HG03439 (cell line): ENCODE measurements around the gene NAA15.
"Not testable (repeated sequence)": the region's sequence is repeated elsewhere in the genome, so short reads cannot be mapped to it uniquely, and the experiment has no call there.

Experiments
- ATAC-seq: cut with Tn5 transposase; IDR thresholded peaks from one replicate; pipeline ENCODE4 v1.9.1; 2021; ENCODE audit warnings: mild to moderate bottlenecking, moderate library complexity; ENCODE audit not compliant: unreplicated experiment

The NAA15 gene

DNA sequence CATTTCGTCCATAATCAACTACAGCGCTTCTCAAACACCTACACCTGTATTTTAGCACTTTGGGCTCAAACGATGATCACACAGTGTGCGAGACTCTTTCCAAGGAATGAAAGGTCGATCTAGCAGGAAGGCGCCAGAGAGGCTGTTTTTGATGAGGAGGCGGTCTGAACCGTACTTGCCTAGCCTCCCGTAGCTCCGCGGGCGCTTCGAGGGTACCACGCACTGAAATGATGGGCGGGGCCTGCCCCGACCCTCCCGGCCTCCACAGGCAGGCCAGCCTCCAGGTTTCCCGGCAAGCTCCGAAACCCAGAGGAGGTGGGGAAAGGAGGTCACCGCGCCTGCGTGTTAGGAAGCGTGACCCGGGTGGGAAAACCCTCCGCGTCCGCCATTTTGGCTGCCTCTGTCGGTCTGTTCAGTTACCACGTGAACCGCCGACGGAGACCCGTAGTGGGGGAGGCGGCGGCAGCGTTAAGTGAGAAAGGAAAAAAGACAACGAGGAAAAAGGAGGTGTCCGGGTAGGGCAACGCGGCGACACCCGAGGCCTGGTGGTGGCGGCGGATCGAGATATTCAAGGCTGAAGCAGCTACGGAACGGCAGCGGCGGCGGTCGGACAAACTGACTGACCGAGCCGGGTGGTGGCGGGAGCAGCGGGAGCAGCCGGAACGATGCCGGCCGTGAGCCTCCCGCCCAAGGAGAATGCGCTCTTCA lies at the start of gene NAA15:
Gene NAA15 (plus strand): TSS at position 393 of the 708 bp plus-strand sequence. CDS start 273 bp downstream, at position 666.
- ATAC-seq: peak; percentile 86

DNA sequence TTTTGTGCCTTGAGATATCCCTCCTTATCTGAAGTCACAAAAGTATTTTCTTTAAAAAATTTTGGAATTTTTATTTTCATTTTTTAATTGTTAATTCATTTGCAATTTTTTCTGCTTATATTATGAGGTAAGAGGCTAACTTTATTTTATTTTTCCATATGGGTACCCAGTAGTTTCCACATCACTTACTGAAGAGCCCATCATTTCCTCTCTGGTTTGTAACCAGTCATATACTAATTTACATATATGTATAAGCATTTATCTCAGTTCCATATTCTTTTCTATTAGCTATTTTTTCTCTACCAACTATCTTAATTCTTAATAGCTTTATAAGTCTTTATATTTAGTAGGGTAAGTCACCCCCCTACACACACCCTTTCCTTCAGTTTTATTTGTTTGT lies 48.3 kb upstream of the NAA15 start:
- no peak for ATAC-seq

DNA sequence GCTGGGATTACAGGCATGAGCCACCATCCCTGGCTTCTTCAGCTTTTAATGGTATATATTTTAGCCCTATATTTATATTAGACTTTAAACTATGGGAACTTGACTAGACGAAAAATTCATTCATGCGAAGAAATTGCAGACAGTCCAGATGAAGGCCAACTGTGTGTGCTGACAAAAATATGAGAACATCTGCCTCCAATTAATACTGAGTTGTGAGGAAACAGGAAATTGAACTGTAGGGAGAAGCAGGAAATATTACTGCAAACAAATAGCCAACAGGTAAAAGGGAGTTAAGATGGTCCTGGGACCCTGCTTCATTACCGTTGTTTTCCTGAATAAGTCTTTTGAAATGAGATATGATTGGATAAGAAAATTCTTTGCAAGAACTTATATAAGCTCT lies 47.6 kb upstream of the NAA15 start:
- no peak for ATAC-seq

DNA sequence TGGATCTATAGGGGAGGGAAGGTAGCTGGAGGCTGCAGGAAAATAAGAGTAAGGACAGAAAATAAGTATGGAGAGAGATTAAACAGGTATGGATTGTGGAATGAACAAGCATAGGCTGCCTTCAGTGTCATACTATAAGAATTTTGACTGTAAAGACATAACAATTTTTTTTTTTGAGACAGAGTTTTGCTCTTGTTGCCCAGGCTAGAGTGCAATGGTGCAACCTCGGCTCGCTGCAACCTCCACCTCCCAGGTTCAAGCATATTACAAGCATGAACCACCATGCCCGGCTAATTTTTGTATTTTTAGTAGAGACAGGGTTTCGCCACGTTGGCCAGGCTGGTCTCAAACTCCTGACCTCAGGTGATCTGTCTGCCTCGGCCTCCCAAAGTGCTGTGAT lies 45.7 kb upstream of the NAA15 start:
- not testable (repeated sequence) for ATAC-seq

DNA sequence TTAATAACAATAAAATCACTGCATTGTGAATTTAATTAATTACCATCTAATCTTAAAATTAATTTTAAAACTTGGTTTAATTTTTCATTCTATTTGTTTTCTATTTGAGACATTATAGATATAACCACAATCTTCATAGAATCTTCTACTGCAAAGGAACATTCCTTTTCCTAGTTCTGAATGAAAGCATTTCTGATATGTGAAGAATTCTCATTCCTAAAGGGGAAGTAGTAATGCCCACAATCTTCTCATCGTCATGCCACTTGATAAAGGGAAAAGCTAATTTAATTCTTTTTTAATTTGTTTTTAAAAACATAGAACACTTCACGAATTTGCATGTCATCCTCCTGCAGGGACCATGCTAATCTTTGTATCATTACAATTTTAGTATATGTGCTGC lies 45.0 kb upstream of the NAA15 start:
- no peak for ATAC-seq

DNA sequence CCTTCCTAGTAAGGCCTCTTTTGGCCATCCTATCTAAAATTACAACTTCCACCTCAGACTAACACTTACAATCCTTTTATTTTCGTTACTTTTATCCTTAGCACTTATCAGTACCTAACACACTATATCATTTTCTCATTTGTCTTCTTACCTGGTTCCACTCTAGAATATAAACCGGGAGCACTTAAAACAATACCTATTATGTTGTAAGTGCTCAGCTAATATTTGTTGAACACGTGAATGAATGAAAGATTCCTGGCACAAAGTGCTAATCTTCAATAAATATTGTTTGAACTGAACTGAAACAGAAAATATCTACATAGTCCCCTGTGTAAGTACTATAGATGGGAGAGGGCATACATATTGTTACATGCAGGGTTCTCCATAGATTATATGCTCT lies 35.7 kb upstream of the NAA15 start:
- no peak for ATAC-seq

DNA sequence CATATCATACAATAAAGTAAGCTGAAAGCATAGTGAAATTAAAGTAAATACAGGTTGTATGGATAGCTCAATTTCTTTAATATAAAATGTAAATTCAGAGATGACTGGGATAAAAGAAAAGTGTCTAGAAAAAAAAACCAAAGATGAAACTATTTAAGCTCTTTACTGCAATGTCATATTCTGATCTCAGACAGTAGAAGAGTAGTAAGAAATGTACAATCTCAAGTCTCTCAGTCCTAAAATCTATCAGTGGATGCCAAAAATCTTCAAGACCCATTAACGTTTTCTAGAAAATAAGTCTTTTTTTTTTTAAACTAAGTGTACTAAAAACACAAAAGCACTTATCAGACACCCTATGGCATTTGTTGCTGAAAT lies 35.1 kb upstream of the NAA15 start:
- ATAC-seq: no peak

DNA sequence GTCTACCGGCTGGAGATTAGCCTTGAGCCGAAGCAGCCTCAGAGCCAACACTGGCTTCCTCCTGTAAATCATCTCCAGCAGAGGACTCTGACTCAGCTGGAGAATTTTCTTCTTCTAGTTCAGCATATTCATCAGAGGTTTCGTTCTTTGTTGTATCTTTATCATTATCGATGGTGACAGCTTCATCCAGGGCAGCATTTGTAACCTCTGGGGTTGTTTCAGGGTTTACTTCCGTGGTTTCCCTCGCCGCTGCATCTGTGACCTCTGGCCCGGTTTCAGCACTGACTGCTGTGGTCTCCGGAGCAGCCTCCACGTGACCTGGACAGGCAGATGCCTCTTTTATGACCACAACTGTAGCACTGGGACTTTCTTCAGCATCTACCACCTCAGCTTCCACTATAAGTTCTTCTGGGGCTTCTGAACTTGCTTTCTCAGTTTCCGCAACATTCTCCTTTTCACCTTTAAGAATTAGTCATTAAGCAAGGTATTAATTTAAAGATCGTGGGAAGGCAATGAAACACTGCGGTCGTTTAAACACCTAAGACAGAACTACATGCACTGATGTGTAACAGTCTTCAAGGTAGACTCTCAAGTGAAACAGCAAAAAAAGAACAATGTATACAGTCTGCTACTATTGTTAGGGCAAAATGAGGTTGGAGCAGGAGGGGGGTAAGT lies 34.6 kb upstream of the NAA15 start:
- ATAC-seq: peak; percentile 99

DNA sequence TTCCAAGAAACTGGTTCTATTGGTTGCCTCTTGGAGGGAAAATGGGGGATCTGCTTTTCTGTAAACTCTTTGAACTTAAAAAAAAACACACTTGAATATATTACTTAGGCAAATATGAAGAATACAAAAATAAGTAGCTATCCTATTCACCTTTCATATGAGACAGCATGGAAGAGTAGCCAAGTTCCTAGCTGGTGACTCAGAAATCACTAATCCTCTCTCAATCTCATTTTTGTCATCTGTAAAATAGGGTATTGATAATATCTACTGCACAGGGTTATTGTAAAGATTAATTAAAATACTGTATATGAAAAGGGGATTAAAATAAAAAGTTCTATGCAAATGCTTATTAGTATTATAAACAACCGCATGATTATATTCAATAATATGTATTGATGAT lies 34.0 kb upstream of the NAA15 start:
- ATAC-seq: no peak

DNA sequence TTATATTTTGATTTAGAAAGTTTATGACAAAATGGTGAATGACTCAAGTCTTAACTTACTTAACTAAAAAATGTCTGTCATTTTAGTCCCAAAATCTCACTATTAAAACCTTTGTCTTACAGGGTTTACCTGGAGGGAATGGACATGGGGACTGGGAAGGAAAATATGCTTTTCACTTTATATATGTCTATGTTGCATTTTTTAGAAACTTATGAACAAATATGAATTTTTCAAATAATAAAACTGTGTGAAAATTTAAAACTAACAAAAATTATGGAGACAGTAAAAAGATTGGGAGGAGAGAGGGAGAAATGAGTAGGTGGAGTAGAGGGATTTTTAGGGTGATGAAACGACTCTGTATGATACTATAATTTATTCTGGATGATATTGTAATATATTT lies 27.5 kb upstream of the NAA15 start:
- ATAC-seq: no peak

DNA sequence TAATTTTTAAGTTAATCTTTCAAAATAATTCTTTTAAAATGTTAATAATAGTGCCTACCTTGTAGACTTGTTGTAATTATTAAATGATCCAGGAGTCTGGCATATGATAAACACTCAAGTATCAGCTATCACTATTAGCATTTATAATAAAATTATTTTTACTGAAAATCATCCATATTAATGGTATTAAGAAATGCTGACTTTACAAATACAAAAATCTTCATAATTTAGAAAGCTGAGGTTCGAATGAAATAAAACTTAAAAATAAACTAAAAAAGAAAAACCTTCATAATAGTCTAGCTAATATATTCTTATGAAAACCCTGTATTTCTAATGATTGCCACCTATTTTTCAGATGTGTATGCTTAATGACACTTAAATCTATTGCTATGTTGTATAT lies 26.5 kb upstream of the NAA15 start:
- no peak for ATAC-seq

DNA sequence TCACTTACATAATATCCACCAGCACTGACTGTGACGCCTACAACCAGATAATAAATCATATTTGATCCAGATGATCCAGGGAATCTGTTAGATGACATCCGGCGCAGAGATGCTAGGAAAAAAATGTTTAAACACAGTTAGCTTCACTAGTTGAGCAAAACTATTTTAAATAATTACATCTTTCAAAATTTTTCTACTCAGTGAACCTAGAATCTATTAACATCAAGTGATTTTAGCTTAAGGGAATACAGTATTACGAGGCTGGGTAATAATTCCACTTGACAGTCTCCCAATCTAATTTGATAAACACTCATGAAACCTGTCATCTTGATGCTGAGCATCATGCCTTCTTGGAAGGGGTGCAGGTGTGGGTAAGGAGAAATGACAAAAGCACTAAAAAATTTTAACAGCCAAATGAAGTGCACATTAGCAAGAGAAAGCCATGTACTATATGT lies 26.0 kb upstream of the NAA15 start:
- no peak for ATAC-seq

DNA sequence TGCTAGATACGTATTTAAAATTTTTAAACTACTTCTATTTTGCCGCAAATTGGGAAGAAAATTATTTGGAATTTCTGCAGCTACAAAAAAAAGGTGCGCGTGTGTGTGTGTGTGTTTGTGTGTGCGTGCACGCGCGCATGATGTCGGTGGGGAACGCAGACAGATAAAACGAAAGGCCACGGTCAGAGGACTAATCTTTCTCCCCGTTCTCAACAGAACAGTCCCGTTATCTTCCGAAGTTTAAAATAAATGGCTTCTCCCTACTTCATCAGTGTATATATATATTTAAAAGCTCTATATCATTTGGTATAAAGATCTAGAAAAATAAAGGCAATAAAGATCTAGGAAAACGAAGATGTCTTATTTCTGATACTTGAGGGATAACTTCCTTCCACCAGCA lies 22.8 kb upstream of the NAA15 start:
- ATAC-seq: no peak

DNA sequence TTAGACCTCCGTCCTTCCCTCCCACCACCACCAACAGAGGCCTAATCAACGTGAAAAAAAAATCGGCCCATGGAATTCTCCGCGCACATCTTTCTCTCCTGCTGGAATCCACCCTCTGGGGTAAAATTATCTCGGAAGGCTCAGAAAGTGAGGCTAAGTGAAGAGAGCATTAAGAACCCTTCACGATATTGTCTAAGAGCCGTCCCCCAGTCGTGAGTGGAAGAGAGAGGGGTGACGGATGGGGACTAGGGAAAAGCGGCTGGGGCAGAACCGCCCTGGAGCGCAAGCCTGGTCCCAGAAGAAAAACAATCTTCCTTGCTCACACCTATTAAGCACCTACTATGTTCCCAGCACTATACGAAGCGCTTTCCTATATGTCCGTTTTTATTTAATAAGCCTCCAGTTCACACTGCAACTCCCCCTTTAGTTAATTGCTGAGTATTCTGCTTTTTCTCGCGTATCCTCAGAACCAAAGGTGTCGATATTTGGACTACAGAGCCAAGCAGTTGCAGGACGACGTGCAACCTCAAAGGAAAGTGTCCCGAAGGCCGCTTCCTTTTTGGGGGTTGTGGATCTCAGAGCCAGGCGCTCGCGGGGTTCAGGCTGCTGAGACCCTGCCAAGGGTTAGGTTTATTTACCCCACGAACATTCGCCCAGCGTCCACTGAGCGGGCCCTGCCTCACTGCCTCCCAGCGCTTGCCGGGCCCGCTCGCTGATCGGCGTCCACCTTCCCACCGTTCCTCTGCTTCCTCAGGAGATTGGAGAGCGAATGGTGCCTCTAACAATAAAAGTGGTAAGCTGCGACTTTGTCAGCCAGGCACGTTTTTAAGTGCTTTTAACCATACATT lies 22.2 kb upstream of the NAA15 start:
- ATAC-seq: no peak

DNA sequence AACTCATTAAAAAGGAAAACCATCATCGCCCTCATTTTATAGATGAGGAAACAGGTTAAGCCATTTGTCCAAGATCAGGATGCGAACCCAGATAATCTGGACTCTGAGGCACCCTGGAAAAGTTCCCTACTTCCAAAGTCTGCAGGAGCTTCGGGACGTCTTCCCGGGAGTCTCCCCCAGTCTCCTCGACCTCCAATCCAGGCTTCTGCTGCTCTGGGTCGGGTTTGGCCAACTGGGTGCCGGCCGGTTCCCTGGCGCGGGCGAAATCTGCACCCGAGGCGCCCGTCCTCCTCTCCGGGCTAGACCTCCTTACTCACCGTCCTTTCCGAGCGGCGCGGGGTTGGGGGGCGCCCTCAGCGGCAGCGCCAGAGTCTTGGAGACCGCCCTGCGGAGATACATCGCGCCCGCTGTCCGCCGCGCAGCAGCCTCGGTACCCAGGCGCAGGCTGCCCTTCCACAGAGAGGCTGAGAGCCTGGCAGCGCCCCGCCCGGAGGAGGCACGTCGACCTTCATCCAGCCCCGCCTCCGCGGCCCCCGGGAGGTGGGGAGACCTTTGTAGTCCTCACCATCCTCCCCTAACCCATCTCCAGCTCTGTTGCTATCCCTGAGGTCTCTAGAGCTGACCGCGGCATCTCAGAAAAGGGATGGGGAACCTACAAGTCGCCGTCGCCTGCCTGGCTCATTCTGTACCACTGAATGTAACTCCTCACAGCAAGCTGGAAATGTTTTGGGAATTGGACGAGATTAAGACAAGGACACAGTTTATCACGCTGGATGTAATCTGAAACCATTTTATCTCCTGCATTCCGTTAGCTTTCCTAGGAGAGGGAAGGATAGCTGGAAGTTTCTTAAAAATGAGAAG lies 21.3 kb upstream of the NAA15 start, which contains the start of gene MGARP:
Gene MGARP (minus strand): TSS at position 466 of the 861 bp plus-strand sequence. CDS start 67 bp downstream, at position 399.
- no peak for ATAC-seq

DNA sequence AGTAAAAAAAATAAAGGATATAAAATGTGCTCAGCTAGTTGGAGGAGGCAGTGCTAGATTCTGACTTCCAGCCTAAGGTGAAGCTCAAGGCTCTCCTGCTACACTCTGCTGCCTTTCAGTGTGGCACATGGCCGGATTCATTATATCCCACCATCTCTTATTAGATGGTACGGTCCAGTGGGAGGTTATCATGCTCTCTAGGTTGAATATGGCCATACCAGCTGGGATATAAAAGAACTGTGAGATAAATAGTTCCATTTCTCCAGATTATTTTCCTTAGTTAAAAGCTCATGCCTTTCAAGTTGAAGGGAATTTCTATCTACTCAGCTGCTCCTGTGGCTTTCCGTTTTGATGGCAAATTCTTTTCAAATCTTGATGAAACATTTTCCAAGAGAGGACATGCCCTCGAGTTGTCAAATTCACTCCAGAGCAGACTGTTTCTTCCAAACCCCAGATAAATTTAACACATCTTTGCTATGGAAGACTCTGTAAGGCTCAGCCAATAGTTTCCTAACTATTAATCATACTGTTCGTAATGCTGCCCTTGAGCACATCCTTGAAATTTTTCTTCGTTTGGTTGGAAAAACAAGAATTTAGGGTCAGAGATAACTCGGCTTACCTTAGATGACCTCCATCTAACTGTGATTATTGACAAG lies 19.1 kb upstream of the NAA15 start:
- ATAC-seq: no peak

DNA sequence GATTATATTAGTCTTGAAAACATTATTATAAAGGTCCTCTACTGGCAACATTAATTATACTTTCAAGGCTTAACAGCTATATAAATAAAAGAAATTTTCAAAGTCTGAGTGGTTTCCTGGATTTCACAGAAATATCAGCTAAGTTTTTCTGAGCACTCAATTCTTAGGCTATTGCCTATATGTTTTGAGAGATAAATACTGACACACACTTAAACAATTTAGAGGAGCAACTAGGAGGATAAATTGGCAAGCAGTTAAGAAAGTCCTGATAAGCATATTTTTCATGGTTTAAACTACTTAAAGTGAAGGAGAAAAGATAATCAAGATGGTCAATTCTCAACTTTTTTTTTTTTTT lies 18.6 kb upstream of the NAA15 start:
- no peak for ATAC-seq

DNA sequence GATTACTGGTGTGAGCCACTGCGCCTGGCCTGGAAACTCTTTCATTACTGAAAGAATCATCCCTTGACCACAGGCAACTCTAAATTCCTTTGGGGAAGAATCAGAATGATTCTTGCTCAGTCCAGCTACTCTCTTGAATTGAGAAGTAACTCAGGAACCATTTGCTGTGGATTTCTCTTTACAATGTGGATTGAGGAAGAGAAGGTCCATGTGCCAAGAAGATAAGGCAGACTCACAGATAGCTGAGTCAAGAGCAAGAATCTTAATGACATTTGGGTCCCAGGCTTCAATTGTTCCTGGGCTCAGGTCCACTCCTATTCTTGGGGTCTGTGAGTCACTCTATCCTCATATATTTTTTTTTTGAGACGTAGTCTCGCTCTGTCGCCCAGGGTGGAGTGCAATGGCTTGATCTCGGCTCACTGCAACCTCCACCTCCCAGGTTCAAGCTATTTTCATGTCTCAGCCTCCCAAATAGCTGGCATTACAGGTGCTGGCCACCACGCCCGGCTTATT lies 15.1 kb upstream of the NAA15 start:
- ATAC-seq: no peak

DNA sequence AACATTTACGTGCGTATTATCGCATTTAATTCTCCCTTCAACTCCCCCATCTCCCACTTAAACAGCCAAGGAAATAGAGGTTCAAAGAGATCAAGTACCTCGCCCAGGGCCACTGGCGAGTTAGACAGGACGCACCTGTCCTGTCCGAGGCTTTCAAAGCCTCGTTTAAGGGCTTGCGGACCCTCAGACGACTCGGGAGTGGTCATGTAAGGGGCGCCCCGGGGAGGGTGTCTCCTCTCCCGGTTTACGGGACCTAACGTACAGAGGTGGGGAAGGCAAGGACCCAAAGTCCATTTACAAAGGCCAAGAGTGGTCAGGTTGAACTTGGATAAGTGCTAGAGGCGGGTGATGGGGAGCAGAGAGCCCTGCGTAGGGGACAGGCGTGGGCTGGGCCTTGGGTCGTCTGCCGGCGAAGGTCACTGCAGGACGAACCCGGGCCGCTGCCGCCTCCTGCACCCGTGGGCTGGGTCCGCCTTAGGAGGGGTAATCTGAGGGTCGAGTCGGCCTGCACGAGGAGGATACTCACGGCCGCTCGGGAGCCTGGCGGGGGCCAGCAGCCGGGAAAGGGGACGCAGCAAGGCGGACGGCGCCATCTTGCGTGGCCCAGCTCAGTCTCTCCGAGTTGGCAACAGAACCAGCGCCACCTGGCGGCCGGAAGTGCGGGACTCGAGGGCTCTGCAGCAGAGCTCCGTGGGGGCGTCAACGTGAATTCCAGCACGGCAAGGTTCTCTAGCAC lies 5.9 kb upstream of the NAA15 start:
- peak; percentile 95 for ATAC-seq
